AG09319 (cell line): ENCODE results near the gene TMEM39B.

Source experiments
- DNase-seq: peaks from one replicate; pipeline ENCODE4 v3.0.0-alpha.2; 2010; ENCODE audit warnings: low read depth; ENCODE audit errors: extremely low read depth
- CTCF ChIP-seq: IDR thresholded peaks from 2 replicates; pipeline ENCODE4 v1.5.1; 2011; ENCODE audit warnings: low read depth, mild to moderate bottlenecking, inconsistent platforms, low read length, moderate library complexity

The TMEM39B gene

GRCh38 chr1:32040711-32041110, 32.0 kb upstream of the TMEM39B start:
- no peak for TF ChIP-seq CTCF
- no peak for DNase-seq

- DNase-seq: no peak
- no peak for TF ChIP-seq CTCF
These were observed 30.4 kb upstream of the TMEM39B start for GRCh38 chr1:32042330-32042729.

- DNase-seq: no peak
- TF ChIP-seq CTCF: no peak
These were observed 28.5 kb upstream of the TMEM39B start for GRCh38 chr1:32044234-32044633.

GRCh38 chr1:32045772-32046171, 27.0 kb upstream of the TMEM39B start:
- no peak for TF ChIP-seq CTCF
- DNase-seq: no peak

- TF ChIP-seq CTCF: no peak
- no peak for DNase-seq
These were observed 25.0 kb upstream of the TMEM39B start for GRCh38 chr1:32047701-32048100.

- no peak for DNase-seq
These were observed 24.3 kb upstream of the TMEM39B start for GRCh38 chr1:32048440-32048839.

GRCh38 chr1:32051706-32052105, 21.0 kb upstream of the TMEM39B start:
- no peak for TF ChIP-seq CTCF
- DNase-seq: no peak

More at GRCh38 chr1:32048440-32048839, 24.3 kb upstream of the TMEM39B start:
- no peak for TF ChIP-seq CTCF
